ENCODE data around the gene TMTC1.
A peak's percentile ranks its signal among the peaks of the same experiment; 100 is the strongest.
"Not testable (repeated sequence)": the region's sequence is repeated elsewhere in the genome, so short reads cannot be mapped to it uniquely, and the experiment has no call there.

TMTC1 gene

DNA sequence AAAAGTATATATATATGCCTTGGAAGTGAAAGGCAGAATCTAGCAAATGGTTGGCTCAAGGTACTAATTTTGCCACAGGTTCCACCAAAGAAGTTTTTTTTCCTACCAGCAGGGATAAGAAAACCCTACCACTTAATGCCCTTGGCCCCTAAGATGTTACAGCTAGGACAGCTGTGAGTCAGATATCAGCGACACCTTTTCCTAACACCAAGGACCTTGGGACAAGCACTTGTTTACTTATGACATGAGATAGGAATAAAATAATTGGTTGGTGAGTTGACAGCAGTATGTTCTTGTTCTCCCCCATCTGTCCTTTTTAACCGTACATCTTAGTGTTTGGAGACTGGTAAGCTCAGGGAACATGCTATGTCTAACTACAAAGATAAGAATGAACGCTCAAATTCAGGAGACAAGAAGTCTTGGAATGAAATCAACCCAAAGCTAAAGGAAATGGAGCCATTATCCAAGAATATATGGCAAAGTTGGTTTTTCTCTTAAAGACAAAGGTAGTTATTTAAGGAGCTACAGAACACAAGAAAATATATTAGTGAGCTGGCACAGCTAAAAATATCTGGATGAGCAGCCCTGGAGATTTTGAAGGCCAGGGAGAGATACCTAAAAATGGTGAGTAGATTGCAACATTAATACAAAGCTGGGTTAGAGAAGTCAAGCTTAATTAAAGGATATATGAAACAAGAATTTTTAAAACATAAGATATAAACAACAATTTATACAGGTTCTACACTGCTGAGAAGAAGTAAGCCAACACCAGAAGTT, 126.8 kb downstream of the TMTC1 start:
- no peaks in the 10 kb centered on the region for H3K36me3 Mint-ChIP-seq
- ATAC-seq = no peak
- H3K4me3 Mint-ChIP-seq = no peak overlapping the region
- no peaks in the 10 kb centered on the region for H3K4me1 Mint-ChIP-seq
- H3K27me3 Mint-ChIP-seq = no peaks in the 10 kb centered on the region
- H3K27ac Mint-ChIP-seq = no peak overlapping the region
- H3K9me3 Mint-ChIP-seq = no peaks in the 10 kb centered on the region

DNA sequence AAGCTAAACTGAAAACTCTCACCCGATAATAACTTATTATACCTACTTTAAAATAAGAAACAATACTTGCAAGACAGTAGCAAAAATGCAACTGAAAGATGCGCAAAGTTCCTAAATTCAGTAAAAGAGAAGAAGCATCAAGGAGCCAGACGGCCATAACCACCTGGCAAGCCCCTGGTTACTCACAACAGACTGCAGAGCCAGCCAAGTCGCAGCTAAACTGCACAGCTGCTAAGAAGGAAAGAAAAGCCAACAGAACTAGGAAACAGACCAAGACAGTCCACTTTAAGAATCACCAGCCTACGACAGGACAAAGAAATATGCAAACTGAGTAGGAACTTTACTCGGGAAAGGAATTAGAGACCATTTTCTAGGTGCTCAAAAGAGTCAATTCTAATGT, 127.9 kb downstream of the TMTC1 start:
- Mint-ChIP-seq H3K27me3 (no peaks in the 10 kb centered on the region), H3K36me3 (no peaks in the 10 kb centered on the region), H3K27ac (no peak overlapping the region), H3K4me3 (no peak overlapping the region), H3K9me3 (no peaks in the 10 kb centered on the region), H3K4me1 (no peaks in the 10 kb centered on the region)
- no peak for ATAC-seq

DNA sequence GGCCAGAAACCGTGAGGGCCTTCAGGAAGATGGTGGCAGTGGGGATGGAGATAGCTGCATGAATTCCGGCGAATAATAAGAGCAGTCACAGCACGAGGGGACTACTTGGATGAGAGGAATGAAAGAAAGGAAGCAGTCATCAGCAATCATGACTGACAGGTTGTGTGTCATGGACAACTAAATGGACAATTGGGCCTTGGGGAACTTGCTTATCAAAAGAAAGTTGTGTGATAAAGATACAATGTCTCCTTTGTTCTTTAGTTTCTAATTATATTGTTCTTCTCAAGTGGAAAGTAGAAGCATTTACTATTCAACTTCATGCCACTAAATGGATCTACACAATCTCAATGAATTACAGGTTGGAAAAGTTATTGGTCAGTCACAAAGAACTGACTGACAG, 130.5 kb downstream of the TMTC1 start:
- Mint-ChIP-seq H3K4me1 (no peaks in the 10 kb centered on the region), H3K36me3 (no peaks in the 10 kb centered on the region), H3K9me3 (peaks cover 3% of the 10 kb centered on the region), H3K4me3 (no peak overlapping the region), H3K27ac (no peak overlapping the region), H3K27me3 (no peaks in the 10 kb centered on the region)
- no peak for ATAC-seq

DNA sequence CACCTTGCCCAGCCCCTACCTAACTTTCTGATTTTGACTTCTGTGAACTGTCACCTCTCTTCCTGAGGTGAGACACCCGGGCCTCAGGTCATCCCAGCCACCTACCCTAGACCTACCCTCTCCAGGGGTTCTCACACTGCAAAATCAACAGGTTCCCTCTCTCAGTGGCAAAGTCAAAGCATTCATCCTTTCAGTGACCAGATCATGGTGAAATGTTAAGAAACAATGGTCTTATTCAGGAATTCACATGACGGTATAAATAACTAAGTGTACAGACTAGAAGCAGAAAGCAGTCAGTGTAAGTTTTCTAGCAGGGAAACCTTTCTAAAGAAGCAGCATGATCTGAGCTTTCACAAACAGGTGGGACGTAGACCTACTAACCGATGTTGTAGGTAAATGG, 133.4 kb downstream of the TMTC1 start:
- Mint-ChIP-seq H3K4me3 (no peak overlapping the region), H3K9me3 (peaks cover 3% of the 10 kb centered on the region)
- no peak for ATAC-seq

DNA sequence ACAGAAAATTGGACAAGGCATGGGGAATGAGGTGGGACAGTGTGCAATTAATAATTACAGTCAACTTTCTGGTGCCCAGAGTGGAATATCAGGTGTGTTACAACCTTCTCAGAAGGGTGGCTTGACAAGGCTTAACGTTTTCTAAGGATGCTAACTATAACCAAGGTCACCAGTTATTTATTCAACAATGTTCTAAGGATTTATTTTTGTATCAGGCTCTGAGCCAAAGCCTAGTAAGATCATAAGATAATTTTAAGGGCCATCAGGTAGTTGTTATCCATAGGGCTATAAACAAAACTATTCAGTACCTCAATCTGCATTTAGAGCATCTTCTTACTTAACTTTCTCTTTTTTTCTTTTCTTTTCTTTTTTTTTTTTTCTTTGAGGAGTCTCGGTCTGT, 134.0 kb downstream of the TMTC1 start:
- H3K4me1 Mint-ChIP-seq = no peaks in the 10 kb centered on the region
- no peak overlapping the region for H3K27ac Mint-ChIP-seq
- H3K36me3 Mint-ChIP-seq = no peaks in the 10 kb centered on the region
- ATAC-seq = no peak
- peaks cover 3% of the 10 kb centered on the region for H3K9me3 Mint-ChIP-seq
- H3K4me3 Mint-ChIP-seq = no peak overlapping the region
- H3K27me3 Mint-ChIP-seq = no peaks in the 10 kb centered on the region

More for the DNA sequence above, 133.4 kb downstream of the TMTC1 start:
- H3K4me1 Mint-ChIP-seq = no peaks in the 10 kb centered on the region
- H3K27me3 Mint-ChIP-seq = no peaks in the 10 kb centered on the region
- H3K36me3 Mint-ChIP-seq = no peaks in the 10 kb centered on the region
- H3K27ac Mint-ChIP-seq = no peak overlapping the region

DNA sequence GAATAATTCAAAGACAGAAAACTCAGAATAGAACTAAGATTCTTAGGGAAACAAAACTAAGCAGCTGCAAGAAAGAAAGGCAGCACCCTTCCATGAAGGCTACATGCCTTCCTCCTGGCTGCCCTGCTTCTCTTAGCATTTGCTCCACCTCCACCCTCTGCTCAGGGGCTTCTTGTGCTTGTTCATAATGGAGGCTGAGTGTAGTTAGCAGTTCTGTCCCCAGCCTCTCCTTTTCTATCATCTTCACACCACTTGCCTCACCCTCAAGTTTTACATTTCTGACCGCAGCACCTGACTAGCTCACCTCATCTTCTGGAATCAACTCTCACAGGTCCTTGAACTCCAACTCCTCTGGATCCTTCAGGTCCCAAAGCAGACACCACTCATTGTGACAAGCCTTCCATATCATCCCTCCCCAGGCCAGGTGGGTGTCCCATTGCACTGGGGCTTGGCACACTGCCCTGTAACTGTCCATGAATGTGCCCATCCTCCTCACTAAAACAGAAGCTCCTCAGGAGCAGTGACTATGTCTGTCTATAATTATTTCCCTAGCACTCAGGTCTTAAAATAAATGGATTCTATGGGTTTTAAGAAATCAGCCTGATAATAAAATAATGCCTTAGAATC, 139.1 kb downstream of the TMTC1 start:
- no peaks in the 10 kb centered on the region for H3K4me1 Mint-ChIP-seq
- H3K4me3 Mint-ChIP-seq = no peak overlapping the region
- H3K27me3 Mint-ChIP-seq = no peaks in the 10 kb centered on the region
- no peak overlapping the region for H3K27ac Mint-ChIP-seq
- no peaks in the 10 kb centered on the region for H3K36me3 Mint-ChIP-seq
- no peak for ATAC-seq
- H3K9me3 Mint-ChIP-seq = peaks cover 6% of the 10 kb centered on the region

DNA sequence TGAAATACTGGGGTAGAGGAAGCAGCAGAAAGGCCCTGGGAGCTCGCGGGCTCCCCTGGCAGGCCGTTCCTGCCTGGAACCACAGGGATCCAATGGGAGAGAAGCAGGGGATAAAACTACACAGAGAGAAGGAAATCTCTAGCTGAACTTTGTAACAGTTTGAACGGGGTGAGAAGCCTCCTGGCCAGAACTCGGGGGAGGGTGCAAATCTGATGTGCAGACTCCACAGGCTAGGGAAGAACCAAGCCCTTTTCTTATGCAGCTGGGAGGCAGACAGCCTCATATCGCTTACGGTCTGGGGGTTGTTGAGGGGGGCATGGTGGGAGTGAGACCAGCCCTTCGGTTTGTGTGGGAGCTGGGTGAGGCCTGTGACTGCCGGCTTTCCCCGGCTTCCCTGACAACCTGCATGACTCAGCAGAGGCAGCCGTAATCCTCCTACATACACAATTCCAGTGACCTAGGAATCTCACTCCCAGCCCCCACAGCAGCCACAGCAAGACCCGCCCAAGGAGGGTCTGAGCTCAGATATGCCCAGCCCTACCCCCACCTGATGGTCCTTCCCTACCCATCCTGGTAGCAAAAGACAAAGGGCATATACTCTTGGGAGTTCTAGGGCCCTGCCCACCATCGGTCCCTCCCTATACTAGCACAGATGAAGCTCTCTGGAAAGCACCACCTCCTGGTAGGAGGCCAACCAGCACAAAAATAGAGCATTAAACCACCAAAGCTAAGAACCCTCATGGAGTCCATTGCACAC, 143.0 kb downstream of the TMTC1 start:
- Mint-ChIP-seq H3K4me3 (no peak overlapping the region), H3K27ac (no peak overlapping the region), H3K27me3 (no peaks in the 10 kb centered on the region), H3K9me3 (peaks cover 3% of the 10 kb centered on the region), H3K36me3 (no peaks in the 10 kb centered on the region), H3K4me1 (no peaks in the 10 kb centered on the region)
- ATAC-seq = no peak

DNA sequence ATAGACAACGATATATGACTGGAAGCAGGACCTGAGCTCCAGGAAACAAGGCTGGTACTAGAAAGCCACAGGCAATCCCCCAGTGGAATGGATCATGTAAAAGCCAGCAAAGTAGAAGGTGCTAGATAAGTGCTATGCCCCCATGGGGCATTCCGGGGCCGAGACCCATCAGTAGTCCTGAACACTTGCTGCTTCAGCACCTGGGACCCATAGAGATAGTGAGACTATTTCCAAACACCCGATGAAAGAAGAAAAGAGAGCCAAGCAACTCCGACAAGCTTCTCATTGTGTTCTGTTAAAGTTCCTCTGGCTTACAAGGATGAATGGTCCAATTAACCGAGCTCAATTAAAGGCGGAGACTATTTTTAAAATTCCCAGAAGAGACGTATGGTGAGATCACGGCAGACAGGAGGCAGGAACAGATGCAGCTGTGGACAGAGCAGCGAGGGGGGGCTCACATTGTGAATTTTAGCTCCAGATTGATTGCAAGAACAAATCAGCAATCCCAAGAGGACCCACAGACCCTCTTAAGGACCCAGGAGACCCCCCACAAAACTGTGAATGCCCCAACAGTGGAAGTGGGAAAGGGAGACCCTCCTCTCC, 143.7 kb downstream of the TMTC1 start:
- H3K4me3 Mint-ChIP-seq = no peak overlapping the region
- no peaks in the 10 kb centered on the region for H3K27me3 Mint-ChIP-seq
- H3K27ac Mint-ChIP-seq = no peak overlapping the region
- no peaks in the 10 kb centered on the region for H3K4me1 Mint-ChIP-seq
- no peak for ATAC-seq
- H3K9me3 Mint-ChIP-seq = peaks cover 3% of the 10 kb centered on the region
- H3K36me3 Mint-ChIP-seq = no peaks in the 10 kb centered on the region

DNA sequence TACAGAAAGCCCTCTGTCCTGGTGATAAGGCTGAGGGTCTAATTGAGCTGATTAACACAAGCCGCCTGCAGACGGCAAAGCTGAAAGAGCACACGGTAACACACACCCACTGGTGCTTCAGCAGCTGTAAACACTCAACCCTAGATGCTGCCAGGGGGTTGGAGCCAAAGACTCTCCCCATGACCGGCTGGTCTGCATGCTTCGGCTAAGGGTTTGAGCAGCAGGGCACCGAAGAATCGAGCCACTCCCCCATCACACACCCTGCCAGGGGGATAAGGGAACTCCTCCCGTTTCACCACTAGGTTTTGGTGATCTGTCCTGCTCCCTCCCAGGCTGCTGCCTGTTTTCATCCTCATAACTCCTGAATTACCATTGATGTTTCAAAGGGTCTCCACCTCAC, 145.2 kb downstream of the TMTC1 start:
- peaks cover 3% of the 10 kb centered on the region for H3K9me3 Mint-ChIP-seq
- H3K27me3 Mint-ChIP-seq = no peaks in the 10 kb centered on the region
- H3K27ac Mint-ChIP-seq = no peak overlapping the region
- H3K36me3 Mint-ChIP-seq = no peaks in the 10 kb centered on the region
- ATAC-seq = no peak
- H3K4me1 Mint-ChIP-seq = no peaks in the 10 kb centered on the region
- H3K4me3 Mint-ChIP-seq = no peak overlapping the region

DNA sequence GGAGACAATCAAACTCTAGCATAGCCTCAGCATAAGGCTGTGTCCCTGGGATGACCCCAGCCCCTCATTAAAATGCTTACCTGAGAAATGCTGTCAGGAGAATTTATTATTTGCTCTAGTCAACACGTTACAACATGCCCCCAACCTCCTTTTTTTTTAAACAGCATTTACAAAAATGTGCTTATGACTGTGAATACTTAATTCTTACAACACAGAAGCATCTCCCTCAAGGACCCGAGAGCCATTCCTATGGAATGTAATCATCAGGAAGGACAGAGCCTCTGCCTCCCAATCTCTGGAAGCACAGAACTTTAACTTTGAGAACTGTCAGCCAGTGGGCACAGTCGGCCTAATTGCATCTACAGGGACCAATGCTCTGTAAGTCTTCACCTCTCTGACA, 149.7 kb downstream of the TMTC1 start:
- Mint-ChIP-seq H3K9me3 (peaks cover 5% of the 10 kb centered on the region), H3K4me3 (no peak overlapping the region), H3K27me3 (no peaks in the 10 kb centered on the region), H3K27ac (no peak overlapping the region), H3K36me3 (no peaks in the 10 kb centered on the region), H3K4me1 (no peaks in the 10 kb centered on the region)
- no peak for ATAC-seq

DNA sequence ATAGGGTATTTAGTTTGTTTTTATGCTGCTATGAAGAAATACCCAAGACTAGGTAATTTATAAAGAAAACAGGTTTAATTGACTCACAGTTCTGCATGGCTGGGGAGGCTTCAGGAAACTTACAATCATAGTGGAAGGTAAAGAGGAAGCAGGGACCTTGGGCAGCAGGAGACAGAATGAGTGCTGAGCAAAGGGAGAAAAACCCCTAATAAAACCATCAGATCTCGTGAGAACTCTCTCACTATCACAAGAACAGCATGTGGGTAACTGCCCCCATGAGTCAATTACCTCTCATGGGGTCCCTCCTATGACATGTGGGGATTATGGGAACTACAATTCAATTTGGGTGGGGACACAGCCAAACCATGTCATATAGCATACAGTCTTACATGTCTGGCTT, 153.6 kb downstream of the TMTC1 start:
- ATAC-seq = peak; percentile 41
- H3K27ac Mint-ChIP-seq, H3K36me3 Mint-ChIP-seq, H3K9me3 Mint-ChIP-seq, H3K4me3 Mint-ChIP-seq, H3K27me3 Mint-ChIP-seq, H3K4me1 Mint-ChIP-seq: not testable (repeated sequence)

DNA sequence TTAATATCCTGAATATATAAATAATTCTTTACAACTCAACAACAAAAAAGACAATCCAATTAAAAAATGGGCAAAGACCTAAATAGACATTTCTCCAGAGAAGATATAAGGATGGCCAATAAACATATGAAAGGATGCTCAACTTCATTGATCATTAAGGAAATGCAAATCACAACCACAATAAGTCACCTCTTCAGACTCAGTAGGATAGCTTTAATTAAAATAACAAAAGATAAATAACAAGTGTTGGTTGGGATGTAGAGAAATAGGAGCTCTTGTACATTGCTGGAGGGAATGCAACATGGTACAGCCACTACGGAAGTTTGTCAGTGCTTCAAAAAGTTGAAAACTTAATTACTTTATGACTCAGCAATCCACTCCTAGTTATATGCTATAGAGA, 156.5 kb downstream of the TMTC1 start:
- H3K4me3 Mint-ChIP-seq = no peak overlapping the region
- no peak for ATAC-seq
- peaks cover 4% of the 10 kb centered on the region for H3K9me3 Mint-ChIP-seq
- no peaks in the 10 kb centered on the region for H3K36me3 Mint-ChIP-seq
- no peaks in the 10 kb centered on the region for H3K4me1 Mint-ChIP-seq
- no peaks in the 10 kb centered on the region for H3K27me3 Mint-ChIP-seq
- no peak overlapping the region for H3K27ac Mint-ChIP-seq

DNA sequence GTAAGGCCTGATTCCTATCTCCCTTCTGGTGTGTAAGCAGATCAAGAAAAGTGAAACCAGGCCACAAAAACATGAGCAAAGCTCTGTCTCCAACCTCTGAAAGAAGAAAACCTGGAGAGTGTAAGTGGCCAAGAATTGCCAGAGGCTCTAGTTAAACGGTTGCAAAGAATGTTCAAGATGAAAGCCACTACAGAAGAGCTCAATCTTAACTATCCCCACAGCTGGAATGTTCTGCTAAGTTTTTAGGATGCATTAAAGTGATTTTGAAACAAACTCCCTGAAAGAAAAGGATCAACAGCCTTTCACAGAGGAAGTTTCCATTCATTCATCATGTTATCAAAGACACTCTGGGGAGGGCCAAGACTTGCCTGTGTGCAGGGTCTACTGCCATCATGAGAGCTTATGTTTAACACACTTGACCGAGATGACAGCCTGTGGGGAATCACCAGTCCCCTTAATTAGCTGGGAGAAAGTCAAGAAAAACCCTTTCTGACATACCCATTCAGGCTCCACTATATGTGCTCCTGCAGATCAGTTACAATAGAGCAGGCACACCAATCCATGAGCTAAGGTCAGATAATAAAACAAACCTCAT, 158.3 kb downstream of the TMTC1 start:
- peaks cover 3% of the 10 kb centered on the region for H3K9me3 Mint-ChIP-seq
- no peak overlapping the region for H3K4me3 Mint-ChIP-seq
- no peaks in the 10 kb centered on the region for H3K4me1 Mint-ChIP-seq
- no peak for ATAC-seq
- no peaks in the 10 kb centered on the region for H3K27me3 Mint-ChIP-seq
- no peak overlapping the region for H3K27ac Mint-ChIP-seq
- no peaks in the 10 kb centered on the region for H3K36me3 Mint-ChIP-seq

DNA sequence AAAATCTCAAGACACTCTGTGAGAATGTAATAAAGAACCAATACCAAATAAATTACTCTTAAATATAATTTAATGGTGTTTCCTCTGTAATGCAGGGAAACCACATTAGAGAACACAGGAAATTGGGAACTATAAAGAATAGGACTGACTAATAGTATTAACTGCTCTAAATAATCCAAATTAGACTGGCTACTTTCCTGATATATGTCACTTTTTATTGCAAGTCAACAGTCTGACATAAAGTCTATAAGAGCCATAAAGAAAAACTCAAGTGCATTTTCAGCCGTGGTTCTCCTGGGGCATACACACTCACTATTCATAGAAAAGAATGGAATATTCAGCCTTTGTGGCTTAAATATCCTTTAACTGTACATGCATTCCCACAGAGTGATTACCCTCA, 161.5 kb downstream of the TMTC1 start:
- Mint-ChIP-seq H3K27me3 (no peaks in the 10 kb centered on the region), H3K4me1 (no peaks in the 10 kb centered on the region), H3K9me3 (no peaks in the 10 kb centered on the region), H3K27ac (no peak overlapping the region), H3K36me3 (no peaks in the 10 kb centered on the region), H3K4me3 (no peak overlapping the region)
- ATAC-seq = no peak

DNA sequence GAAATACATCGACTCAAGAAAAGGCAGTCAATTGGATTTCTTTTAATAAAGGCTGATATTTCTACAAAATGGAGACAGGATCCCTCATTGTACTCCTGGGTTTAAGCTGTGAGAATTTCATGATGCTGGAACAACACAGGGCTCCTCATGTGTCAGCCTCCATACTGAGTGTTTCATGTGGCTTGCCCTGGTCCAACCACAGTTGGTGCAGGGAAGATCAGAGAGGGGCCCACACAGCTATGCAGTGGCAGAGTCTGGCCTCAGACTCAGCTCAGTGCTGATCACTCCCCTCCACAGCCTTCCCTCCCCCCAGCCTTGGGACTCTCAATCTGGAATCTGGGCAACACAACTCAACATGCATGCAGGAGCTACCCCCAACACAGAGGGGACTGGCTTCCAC, 163.7 kb downstream of the TMTC1 start:
- Mint-ChIP-seq H3K4me3 (no peak overlapping the region), H3K27me3 (no peaks in the 10 kb centered on the region)

More for the DNA sequence above, 163.7 kb downstream of the TMTC1 start:
- Mint-ChIP-seq H3K36me3 (no peaks in the 10 kb centered on the region), H3K4me1 (no peaks in the 10 kb centered on the region), H3K9me3 (no peaks in the 10 kb centered on the region), H3K27ac (no peak overlapping the region)
- no peak for ATAC-seq

Measured in stimulated activated memory B cell treated with anti-CD40 and anti-IgM and Interleukin-4, amounts not matched to agents 10 μg/mL and 1 μg/mL and 100 μg/mL, for 72 hours (primary cell).